Measurements from ENCODE around the gene DYNC2LI1. TPM values are rescaled to one million over a fixed set of nuclear protein-coding genes. Genes with fewer than 3 reads are reported as not detected.

Gene DYNC2LI1
- total and polyA plus RNA-seq, 2 of the 8 experiments (the other 6 are each of a cell fraction or from before 2014, with no cell fraction given) = 3.9 to 7.6 TPM

DNA sequence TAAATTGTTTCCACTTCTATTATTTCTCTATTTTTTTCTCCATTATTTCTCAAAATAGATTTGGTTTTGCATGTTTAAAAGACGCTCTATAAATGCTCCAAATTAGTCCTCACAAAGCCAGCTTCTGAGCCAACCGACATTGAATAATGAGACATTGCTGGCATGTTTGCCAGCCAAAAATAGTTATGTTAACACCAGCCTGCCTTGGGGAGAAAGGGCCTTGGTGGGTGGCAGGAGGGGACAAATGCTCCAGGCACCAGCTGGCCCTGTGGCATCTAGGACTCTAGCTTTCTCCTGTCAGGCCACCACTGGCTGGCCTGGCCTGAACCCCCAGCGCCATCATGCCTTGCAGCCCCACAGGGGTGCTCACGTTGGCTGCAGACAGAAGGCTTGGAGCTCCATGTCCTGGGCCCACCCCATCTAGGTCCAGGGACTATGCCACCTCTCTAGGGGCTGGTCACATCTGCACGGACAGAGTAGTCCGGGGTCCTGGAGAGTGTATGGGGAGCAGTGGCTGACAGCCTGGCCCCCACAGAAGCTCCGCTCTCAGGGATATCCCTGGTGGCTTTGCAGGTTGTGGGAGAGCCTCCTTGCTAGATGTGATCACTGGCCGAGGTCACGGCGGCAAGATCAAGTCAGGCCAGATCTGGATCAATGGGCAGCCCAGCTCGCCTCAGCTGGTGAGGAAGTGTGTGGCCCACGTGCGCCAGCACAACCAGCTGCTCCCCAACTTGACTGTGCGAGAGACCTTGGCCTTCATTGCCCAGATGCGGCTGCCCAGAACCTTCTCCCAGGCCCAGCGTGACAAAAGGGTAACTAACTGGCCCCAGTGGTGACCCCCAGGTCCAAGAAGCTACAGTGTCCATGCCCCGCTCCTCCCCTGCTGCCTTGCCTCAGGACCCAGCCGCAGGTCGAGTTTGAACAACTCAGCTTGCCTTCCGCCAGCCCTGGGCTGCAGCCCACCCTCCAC is 77.5 kb downstream of the DYNC2LI1 start:
- TF ChIP-seq, protein P1, sequence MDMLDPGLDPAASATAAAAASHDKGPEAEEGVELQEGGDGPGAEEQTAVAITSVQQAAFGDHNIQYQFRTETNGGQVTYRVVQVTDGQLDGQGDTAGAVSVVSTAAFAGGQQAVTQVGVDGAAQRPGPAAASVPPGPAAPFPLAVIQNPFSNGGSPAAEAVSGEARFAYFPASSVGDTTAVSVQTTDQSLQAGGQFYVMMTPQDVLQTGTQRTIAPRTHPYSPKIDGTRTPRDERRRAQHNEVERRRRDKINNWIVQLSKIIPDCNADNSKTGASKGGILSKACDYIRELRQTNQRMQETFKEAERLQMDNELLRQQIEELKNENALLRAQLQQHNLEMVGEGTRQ (IDR thresholded peaks at IDR 0.05; ENCODE audit: low read length) = no peak
- TF ChIP-seq TCF12 (IDR thresholded peaks at IDR 0.05; ENCODE audit: low read depth, low read length) = no peak
- TF ChIP-seq CHD1 (IDR thresholded peaks at IDR 0.05; ENCODE audit: low read depth, low read length) = no peak
- POLR2A ChIA-PET (ENCODE audit: partially characterized antibody) = no interaction called here
- H3K4me1 ChIP-seq (replicated peaks in 1 of 4; ENCODE audit: control insufficient read depth in 3 of 4, insufficient read depth in 4 of 4, low read length in 3 of 4) = no peaks in the 10 kb centered on the region; a peak in 1 of 7 replicates
- WGBS, 2 experiments (ENCODE audit: extremely low coverage in 1 of 2, insufficient coverage in 1 of 2, insufficient read length in 1 of 2, insufficient replicate concordance in 2 of 2, low coverage in 1 of 2, low lambda C conversion rate in 2 of 2, missing lambda C conversion rate in 1 of 2) = 92% methylated on average over 20 of the region's 20 CpGs; no CpG with 5 or more reads in 1 of the 2 experiments
- no peak overlapping the region for H3K9ac ChIP-seq (replicated peaks in 1 of 4; ENCODE audit: extremely low read depth in 1 of 4, low read depth in 3 of 4, low read length in 3 of 4)
- no peak overlapping the region for H3K18ac ChIP-seq (ENCODE audit: extremely low read depth, low read length)
- no peaks in the 10 kb centered on the region for H3K23me2 ChIP-seq (ENCODE audit: low read depth, low read length)
- no peak overlapping the region for H3K23ac ChIP-seq (ENCODE audit: insufficient read length)
- H2BK120ac ChIP-seq (replicated peaks; ENCODE audit: low read depth, low read length) = no peak overlapping the region
- H3K4ac ChIP-seq (replicated peaks; ENCODE audit: insufficient read length, low read depth, low read length) = no peak overlapping the region
- no peaks in the 10 kb centered on the region for H3K9me3 ChIP-seq (ENCODE audit: insufficient read depth in 2 of 2, low read depth in 1 of 2, low read length in 1 of 2)
- H3K4me3 ChIP-seq (ENCODE audit: extremely low read depth in 1 of 4, insufficient read depth in 2 of 4, low read depth in 3 of 4, low read length in 4 of 4) = no peak overlapping the region
- H4K20me1 ChIP-seq (replicated peaks in 1 of 2; ENCODE audit: control insufficient read depth in 1 of 2, insufficient read depth in 2 of 2, low read length in 2 of 2) = no peaks in the 10 kb centered on the region
- H3K27ac ChIP-seq (ENCODE audit: low read depth, low read length) = no peak overlapping the region
- H2BK20ac ChIP-seq (ENCODE audit: low read length) = no peak overlapping the region
- no peak overlapping the region for H3K56ac ChIP-seq (replicated peaks; ENCODE audit: insufficient read length, low read depth, low read length)
- H3K27me3 ChIP-seq (replicated peaks in 1 of 4; ENCODE audit: control insufficient read depth in 3 of 4, extremely low read depth in 1 of 4, insufficient read depth in 3 of 4, low read length in 3 of 4) = no peaks in the 10 kb centered on the region
- no peak for FAIRE-seq
- no peak overlapping the region for H2BK15ac ChIP-seq (ENCODE audit: low read length)
- H3K14ac ChIP-seq (ENCODE audit: insufficient read length) = no peak overlapping the region
- DNase-seq (ENCODE audit: low read depth in 1 of 2, low spot score in 2 of 2) = peak in 1 of 2 experiments; percentile 39
- no peak overlapping the region for H4K5ac ChIP-seq (ENCODE audit: insufficient read length, low read depth, low read length)
- H2AK5ac ChIP-seq (ENCODE audit: low read depth, low read length) = no peak overlapping the region
- H2BK12ac ChIP-seq (ENCODE audit: low read depth, low read length) = no peak overlapping the region
- CTCF ChIA-PET (ENCODE audit: partially characterized antibody) = interaction anchor here (0.9 to 1.9 kb wide), 3 partner anchors 10 to 237 kb away, joined by 3 to 9 read pairs (median 3); no protein-coding TSS in a partner anchor
- H4K8ac ChIP-seq (ENCODE audit: extremely low read depth, insufficient read depth, low read length) = no peak overlapping the region
- no peak overlapping the region for H3K4me2 ChIP-seq (ENCODE audit: insufficient read depth in 1 of 2, low read depth in 2 of 2, low read length in 2 of 2)
- no peak overlapping the region for H2AFZ ChIP-seq (ENCODE audit: low read length)
- H3K36me3 ChIP-seq (ENCODE audit: control insufficient read depth in 2 of 4, insufficient read depth in 4 of 4, low read length in 3 of 4) = no peaks in the 10 kb centered on the region
- no peak overlapping the region for H2BK5ac ChIP-seq (ENCODE audit: low read depth, low read length)
- H4K91ac ChIP-seq (replicated peaks; ENCODE audit: insufficient read length, low read length) = no peak overlapping the region
- H3K79me1 ChIP-seq (ENCODE audit: low read depth, low read length) = no peaks in the 10 kb centered on the region
- no peaks in the 10 kb centered on the region for H3K79me2 ChIP-seq (ENCODE audit: control insufficient read depth in 1 of 2, insufficient read depth in 2 of 2, low read length in 2 of 2)
